HepG2 (cell line): ENCODE measurements around the gene ELP2. TPM values are rescaled to one million over a fixed set of nuclear protein-coding genes. Genes with fewer than 3 reads are reported as not detected.

Experiments
- BCL6 ChIP-seq: IDR thresholded peaks from 2 replicates; pipeline ENCODE4 v1.6.1; 2016; ENCODE audit warnings: missing genetic modification reagents, missing compliant biosample characterization
- DDIT3 ChIP-seq: sonication (generic); formaldehyde crosslinking; IDR thresholded peaks from 2 replicates; pipeline ENCODE4 v1.4.0; 2020; ENCODE audit warnings: mild to moderate bottlenecking, missing genetic modification reagents
- DRAP1 ChIP-seq: IDR thresholded peaks from 2 replicates; pipeline ENCODE4 v1.6.1; 2016; ENCODE audit warnings: missing genetic modification reagents, missing compliant biosample characterization
- EP300 ChIP-seq, 3 experiments: sonication (generic) in 1 of 3; formaldehyde crosslinking in 1 of 3; IDR thresholded peaks; 2 replicates each; pipeline versions ENCODE4 v1.5.1 to v1.6.1; 2011 to 2020; ENCODE audit warnings: low read depth in 2 of 3, low read length in 2 of 3, borderline replicate concordance in 1 of 3, improper control_type of control experiment in 1 of 3, mild to moderate bottlenecking in 1 of 3, missing genetic modification reagents in 1 of 3, moderate library complexity in 1 of 3
- FOXJ3 ChIP-seq: sonication (generic); formaldehyde crosslinking; IDR thresholded peaks from 2 replicates; pipeline ENCODE4 v1.4.0; 2020; ENCODE audit warnings: missing genetic modification reagents, mild to moderate bottlenecking, borderline replicate concordance
- GABPB1 ChIP-seq: IDR thresholded peaks from 2 replicates; pipeline ENCODE4 v1.6.1; 2016; ENCODE audit warnings: mild to moderate bottlenecking, missing genetic modification reagents, moderate library complexity, missing compliant biosample characterization
- GRHL1 ChIP-seq: sonication (generic); formaldehyde crosslinking; conservative IDR thresholded peaks from 2 replicates; pipeline ENCODE4 v1.8.0; 2022; ENCODE audit warnings: missing genetic modification reagents
- HDAC6 ChIP-seq: fragments of 200-600 bp; sonication (generic); IDR thresholded peaks from 2 replicates; pipeline ENCODE4 v1.7.0; 2017; ENCODE audit warnings: mild to moderate bottlenecking, antibody characterized with exemption, low read length, low read depth
- MYNN ChIP-seq: sonication (generic); formaldehyde crosslinking; IDR thresholded peaks from 2 replicates; pipeline ENCODE4 v1.4.0; 2020; ENCODE audit warnings: mild to moderate bottlenecking, low read depth, missing genetic modification reagents
- PREB ChIP-seq: sonication (generic); formaldehyde crosslinking; IDR thresholded peaks from 2 replicates; pipeline ENCODE4 v1.4.0; 2020; ENCODE audit warnings: missing genetic modification reagents
- RORA ChIP-seq: sonication (generic); formaldehyde crosslinking; IDR thresholded peaks from 2 replicates; pipeline ENCODE4 v1.5.0; 2020; ENCODE audit warnings: mild to moderate bottlenecking, missing genetic modification reagents, moderate library complexity
- SNRNP70 ChIP-seq: fragments of 200-400 bp; formaldehyde crosslinking; IDR thresholded peaks from 2 replicates; pipeline ENCODE4 v1.6.1; 2017; ENCODE audit warnings: mild to moderate bottlenecking, low read depth, low read length, moderate library complexity
- TAF1 ChIP-seq: sonication (generic); formaldehyde crosslinking; IDR thresholded peaks from 2 replicates; pipeline ENCODE4 v1.4.0; 2020; ENCODE audit warnings: missing genetic modification reagents
- TBX2 ChIP-seq: sonication (generic); formaldehyde crosslinking; IDR thresholded peaks from 2 replicates; pipeline ENCODE4 v1.5.0; 2020; ENCODE audit warnings: missing genetic modification reagents, mild to moderate bottlenecking, borderline replicate concordance
- ZBTB44 ChIP-seq: sonication (generic); formaldehyde crosslinking; IDR thresholded peaks from 2 replicates; pipeline ENCODE4 v1.4.0; 2020; ENCODE audit warnings: missing genetic modification reagents
- ZBTB46 ChIP-seq: sonication (generic); formaldehyde crosslinking; IDR thresholded peaks from 2 replicates; pipeline ENCODE4 v1.4.0; 2020; ENCODE audit warnings: mild to moderate bottlenecking, missing genetic modification reagents, borderline replicate concordance
- ZNF335 ChIP-seq: sonication (generic); formaldehyde crosslinking; IDR thresholded peaks from 2 replicates; pipeline ENCODE4 v1.4.0; 2020; ENCODE audit warnings: missing genetic modification reagents
- ZNF343 ChIP-seq: sonication (generic); formaldehyde crosslinking; IDR thresholded peaks from 2 replicates; pipeline ENCODE4 v1.4.0; 2020; ENCODE audit warnings: mild to moderate bottlenecking, missing genetic modification reagents
- ZNF878 ChIP-seq: sonication (generic); formaldehyde crosslinking; IDR thresholded peaks from 2 replicates; pipeline ENCODE4 v1.8.1; 2023; ENCODE audit warnings: mild to moderate bottlenecking, missing genetic modification reagents, moderate library complexity
- ZSCAN5A ChIP-seq: sonication (generic); formaldehyde crosslinking; IDR thresholded peaks from 2 replicates; pipeline ENCODE4 v1.8.0; 2022; ENCODE audit warnings: mild to moderate bottlenecking, missing genetic modification reagents, borderline replicate concordance
- polyA plus RNA-seq, 8 experiments: library from polyadenylated mRNA; depleted of rRNA in 3 of 8; stranded (reverse) in 7 of 8; unstranded in 1 of 8; fragments of >200 nt; fragmentation: Illumina TruSeq in 4 of 8; extraction: Trizol in 4 of 8; gene quantifications; 2 replicates each; pipeline versions ENCODE4 v1.2.1 to v1.2.3, GENCODE V29; 2011 to 2016; ENCODE audit warnings: low read depth in 4 of 8, missing spikeins in 1 of 8, mixed read lengths in 1 of 8; ENCODE audit not compliant: insufficient read depth in 1 of 8
- total RNA-seq, 5 experiments: library from RNA; depleted of rRNA; stranded (reverse); fragments of >200 nt; fragmentation: Illumina TruSeq; extraction: Trizol; gene quantifications; 2 replicates each; pipeline ENCODE4 v1.2.3, GENCODE V29; 2016; ENCODE audit warnings: low read depth in 1 of 5

The ELP2 gene
- total and polyA plus RNA-seq, 2 of the 13 experiments (the other 11 are each of a cell fraction or from before 2014, with no cell fraction given), result 98.7 to 100 TPM

- no peak for TF ChIP-seq GRHL1 (CRISPR knock-in tag)
- TF ChIP-seq ZNF343 (CRISPR knock-in tag), result 0 out of 2 replicates have a peak, but pooled peaks have one; percentile 61
- TF ChIP-seq ZBTB44, result no peak
- peak; percentile 82 for TF ChIP-seq ZNF878 (CRISPR knock-in tag)
- TF ChIP-seq HDAC6, result no peak
- no peak for TF ChIP-seq MYNN (CRISPR knock-in tag)
- no peak for TF ChIP-seq ZNF335 (CRISPR knock-in tag)
- peak; percentile 27; the same call in 1 of the 2 replicates for TF ChIP-seq TAF1 (CRISPR knock-in tag)
- no peak for TF ChIP-seq DDIT3 (CRISPR knock-in tag)
- peak; percentile 40; the same call in 1 of the 2 replicates for TF ChIP-seq GABPB1
- TF ChIP-seq PREB (CRISPR knock-in tag), result no peak
- TF ChIP-seq TBX2 (CRISPR knock-in tag), result peak; percentile 84
- no peak; the same call in 1 of the 2 replicates for TF ChIP-seq FOXJ3
- TF ChIP-seq RORA (CRISPR knock-in tag), result no peak
- TF ChIP-seq ZBTB46 (CRISPR knock-in tag), result no peak
- TF ChIP-seq DRAP1, result peak; percentile 28; the same call in 1 of the 2 replicates
- no peak for TF ChIP-seq SNRNP70
- TF ChIP-seq EP300 (IDR thresholded peaks at IDR 0.05; ENCODE audit: low read depth in 2 of 2, low read length in 2 of 2), result peak; percentile 86 to 92
- peak; percentile 85 for TF ChIP-seq EP300 (CRISPR knock-in tag; IDR thresholded peaks at IDR 0.05; ENCODE audit: borderline replicate concordance)
- peak; percentile 51; the same call in 1 of the 2 replicates for TF ChIP-seq ZSCAN5A (CRISPR knock-in tag)
- peak; percentile 43; the same call in 1 of the 2 replicates for TF ChIP-seq BCL6 (CRISPR knock-in tag)
Observed at GRCh38 chr18:36176177-36176584, 46.5 kb downstream of the ELP2 start (continued).
